B cell (primary cell): ENCODE data around the gene TAL1.

ENCODE experiments used
- CTCF ChIP-seq: fragments of 200-600 bp; IDR thresholded peaks from one replicate; pipeline ENCODE4 v1.8.0; 2022; ENCODE audit warnings: antibody characterized with exemption, mild to moderate bottlenecking
- EZH2 ChIP-seq: IDR thresholded peaks from 2 replicates; pipeline ENCODE4 v1.6.1; 2012; ENCODE audit warnings: borderline replicate concordance, low read depth, mild to moderate bottlenecking, moderate library complexity, low read length; ENCODE audit not compliant: insufficient read depth, poor library complexity, severe bottlenecking

GRCh38 chr1:47231301-47232186 lies 481 bp downstream of the TAL1 start:
- TF ChIP-seq CTCF (no peak), EZH2 (peak; percentile 99)
